ENCODE results near the gene DHX32.
"Not testable (repeated sequence)": the region's sequence is repeated elsewhere in the genome, so short reads cannot be mapped to it uniquely, and the experiment has no call there.

- not testable (repeated sequence) for TF ChIP-seq CTCF (IDR thresholded peaks at IDR 0.05); POLR2A (IDR thresholded peaks at IDR 0.05); EP300 (IDR thresholded peaks at IDR 0.05; ENCODE audit: low read depth)
These were observed 26.5 kb upstream of the DHX32 start for GRCh38 chr10:125907598-125907997.

All from transverse colon (tissue), 3 donors.